HCT116 (cell line): Measurements from ENCODE around the gene AMBRA1. TPM values are rescaled to one million over a fixed set of nuclear protein-coding genes. Genes with fewer than 3 reads are reported as not detected.

ENCODE experiments used
- ATAC-seq: fragments of 200-7000 bp; cut with Tn5 transposase; 2 replicates; pipeline ENCODE4 v1.9.1; 2020; ENCODE audit warnings: mild to moderate bottlenecking, moderate library complexity
- BruUV-seq: library from RNA; stranded (reverse); fragments of 400-500 nt; replicated peaks from 2 replicates; lab custom pipeline; 2021; lab: Mats Ljungman, UMichigan
- CTCF ChIA-PET: fragments of 300-600 bp; sonication (Branson Sonifier 250); formaldehyde crosslinking; loops from one replicate; lab custom pipeline; 2021; ENCODE audit warnings: antibody characterized with exemption; lab: Charles Lee
- POLR2A ChIA-PET: fragments of 300-600, 350-600 bp; sonication (Branson Sonifier 250); formaldehyde crosslinking; loops from one replicate; lab custom pipeline; 2021; ENCODE audit warnings: antibody characterized with exemption; lab: Charles Lee
- RAD21 ChIA-PET, 2 experiments: fragments of 300-600 bp; sonication (Branson Sonifier 250); formaldehyde crosslinking; loops; one replicate each; lab custom pipeline; 2023; ENCODE audit warnings: low total read pairs in 2 of 2; ENCODE audit not compliant: uncharacterized antibody in 2 of 2, unreplicated experiment in 2 of 2, low non-redundant PET in 1 of 2; lab: Charles Lee
- DNase-seq: peaks from one replicate; pipeline ENCODE4 v3.0.0-alpha.2; 2010; ENCODE audit warnings: low read depth, low spot score
- H2AFZ ChIP-seq: fragments of 200-600 bp; shearing (Covaris generic), sonication (generic); 2 replicates; pipeline ENCODE4 v1.6.1; 2017; ENCODE audit warnings: low read depth, mixed run types, mixed read lengths, antibody characterized with exemption, low read length; ENCODE audit not compliant: poor library complexity, severe bottlenecking
- H3K27ac ChIP-seq: 2 replicates; pipeline ENCODE4 v1.5.1; 2012; ENCODE audit warnings: low read depth, low read length
- H3K27me3 ChIP-seq: fragments of 200-600 bp; sonication (generic); 2 replicates; pipeline ENCODE4 v1.6.1; 2016; ENCODE audit warnings: mixed run types, low read length, mixed read lengths; ENCODE audit not compliant: insufficient read depth
- H3K36me3 ChIP-seq, 2 experiments: fragments of 200-500 bp in 1 of 2; fragments of 200-600 bp in 1 of 2; sonication (Bioruptor generic) in 1 of 2; sonication (generic) in 1 of 2; 2 replicates each; pipeline versions ENCODE4 v1.5.1 to v1.6.1; 2014 to 2016; ENCODE audit warnings: low read length in 2 of 2, inconsistent platforms in 1 of 2, mixed read lengths in 1 of 2, mixed run types in 1 of 2; ENCODE audit not compliant: insufficient read depth in 2 of 2, control insufficient read depth in 1 of 2
- H3K4me1 ChIP-seq, 2 experiments: fragments of 200-600 bp in 1 of 2; sonication (generic) in 1 of 2; 2 replicates each; pipeline versions ENCODE4 v1.5.1 to v1.6.1; 2012 to 2017; ENCODE audit warnings: low read length in 2 of 2, inconsistent platforms in 1 of 2, mild to moderate bottlenecking in 1 of 2, mixed read lengths in 1 of 2, mixed run types in 1 of 2, moderate library complexity in 1 of 2; ENCODE audit not compliant: insufficient read depth in 2 of 2, control insufficient read depth in 1 of 2
- H3K4me2 ChIP-seq: fragments of 200-600 bp; sonication (generic); 2 replicates; pipeline ENCODE4 v1.6.1; 2017; ENCODE audit warnings: mixed run types, low read length, mixed read lengths
- H3K4me3 ChIP-seq, 2 experiments: fragments of 200-600 bp in 1 of 2; sonication (generic) in 1 of 2; replicated peaks in 1 of 2; 2 replicates each; pipeline ENCODE4 v1.5.1; 2011 to 2016; ENCODE audit warnings: low read length in 2 of 2, control low read depth in 1 of 2, low read depth in 1 of 2, mild to moderate bottlenecking in 1 of 2, mixed read lengths in 1 of 2, mixed run types in 1 of 2
- H3K79me2 ChIP-seq: fragments of 200-600 bp; sonication (generic); 2 replicates; pipeline ENCODE4 v1.6.1; 2017; ENCODE audit warnings: mild to moderate bottlenecking, mixed run types, low read length, moderate library complexity, mixed read lengths; ENCODE audit not compliant: insufficient read depth
- H3K9ac ChIP-seq: fragments of 200-600 bp; sonication (generic); 2 replicates; pipeline ENCODE4 v1.6.1; 2016; ENCODE audit warnings: low read length, mixed read lengths
- H3K9me2 ChIP-seq: fragments of 200-600 bp; sonication (generic), shearing (Covaris generic); 2 replicates; pipeline ENCODE4 v1.6.1; 2017; ENCODE audit warnings: mixed run types, mild to moderate bottlenecking, moderate library complexity; ENCODE audit not compliant: insufficient read depth
- H3K9me3 ChIP-seq, 2 experiments: fragments of 200-500 bp in 1 of 2; fragments of 200-600 bp in 1 of 2; sonication (Bioruptor generic) in 1 of 2; sonication (generic) in 1 of 2; 2 replicates each; pipeline ENCODE4 v1.6.1; 2014 to 2017; ENCODE audit warnings: low read length in 2 of 2, mixed read lengths in 2 of 2, inconsistent platforms in 1 of 2, low read depth in 1 of 2, mild to moderate bottlenecking in 1 of 2, mixed run types in 1 of 2, moderate library complexity in 1 of 2; ENCODE audit not compliant: control insufficient read depth in 1 of 2, insufficient read depth in 1 of 2
- H4K20me1 ChIP-seq: fragments of 200-600 bp; sonication (generic), shearing (Covaris generic); 2 replicates; pipeline ENCODE4 v1.6.1; 2017; ENCODE audit warnings: mixed run types, mild to moderate bottlenecking, moderate library complexity; ENCODE audit not compliant: insufficient read depth
- CEBPB ChIP-seq: IDR thresholded peaks from 2 replicates; pipeline ENCODE4 v1.6.1; 2012; ENCODE audit warnings: low read depth
- EZH2phosphoT487 ChIP-seq: fragments of 200-600 bp; IDR thresholded peaks from 2 replicates; pipeline ENCODE4 v1.6.1; 2018; ENCODE audit warnings: antibody characterized with exemption, borderline replicate concordance
- JUND ChIP-seq: IDR thresholded peaks from 2 replicates; pipeline ENCODE4 v1.6.1; 2012
- POLR2A ChIP-seq: IDR thresholded peaks from 2 replicates; pipeline ENCODE4 v1.7.0; 2011; ENCODE audit warnings: borderline replicate concordance; ENCODE audit not compliant: insufficient read depth, insufficient read length; ENCODE audit errors: extremely low read depth
- POLR2AphosphoS5 ChIP-seq: IDR thresholded peaks from 2 replicates; pipeline ENCODE4 v1.6.1; 2011; ENCODE audit warnings: mild to moderate bottlenecking, low read depth, low read length, moderate library complexity
- SIN3A ChIP-seq: IDR thresholded peaks from 2 replicates; pipeline ENCODE4 v1.6.1; 2012; ENCODE audit warnings: low read depth
- ZNF274 ChIP-seq: fragments of 200-500 bp; sonication (Bioruptor generic); IDR thresholded peaks from 2 replicates; pipeline ENCODE4 v1.6.1; 2014; ENCODE audit warnings: mild to moderate bottlenecking, low read depth, low read length, inconsistent platforms
- intact Hi-C: fragments of 100-400 bp; cut with micrococcal nuclease; formaldehyde crosslinking; loops from 2 replicates; pipeline ENCODE4 v1.10.0; 2022
- total RNA-seq: library from RNA; stranded (reverse); gene quantifications from one replicate; pipeline ENCODE4 v1.2.1, GENCODE V29; 2021; ENCODE audit not compliant: unreplicated experiment
- TF ChIP-seq, protein P1 (sequence below), 3 experiments: fragments of 200-600 bp in 1 of 3; sonication (generic) in 1 of 3; IDR thresholded peaks in 2 of 3; conservative IDR thresholded peaks in 1 of 3; 2 replicates each; pipeline ENCODE4 v1.5.1; 2012 to 2017; ENCODE audit warnings: low read depth in 2 of 3, low read length in 2 of 3, antibody characterized with exemption in 1 of 3, borderline replicate concordance in 1 of 3, control low read depth in 1 of 3, mild to moderate bottlenecking in 1 of 3, mixed read lengths in 1 of 3, mixed run types in 1 of 3, moderate library complexity in 1 of 3; ENCODE audit not compliant: insufficient read depth in 1 of 3
- TF ChIP-seq, protein P2 (sequence below): IDR thresholded peaks from 2 replicates; pipeline ENCODE4 v1.6.1; 2011; ENCODE audit warnings: mild to moderate bottlenecking, low read length, moderate library complexity; ENCODE audit not compliant: insufficient replicate concordance; ENCODE audit errors: extremely low read depth
- TF ChIP-seq, protein P3 (sequence below): IDR thresholded peaks from 2 replicates; pipeline ENCODE4 v1.6.1; 2012; ENCODE audit warnings: low read depth

AMBRA1 gene
- total RNA-seq, 1 experiment from 2014 or later = 22.7 TPM

DNA sequence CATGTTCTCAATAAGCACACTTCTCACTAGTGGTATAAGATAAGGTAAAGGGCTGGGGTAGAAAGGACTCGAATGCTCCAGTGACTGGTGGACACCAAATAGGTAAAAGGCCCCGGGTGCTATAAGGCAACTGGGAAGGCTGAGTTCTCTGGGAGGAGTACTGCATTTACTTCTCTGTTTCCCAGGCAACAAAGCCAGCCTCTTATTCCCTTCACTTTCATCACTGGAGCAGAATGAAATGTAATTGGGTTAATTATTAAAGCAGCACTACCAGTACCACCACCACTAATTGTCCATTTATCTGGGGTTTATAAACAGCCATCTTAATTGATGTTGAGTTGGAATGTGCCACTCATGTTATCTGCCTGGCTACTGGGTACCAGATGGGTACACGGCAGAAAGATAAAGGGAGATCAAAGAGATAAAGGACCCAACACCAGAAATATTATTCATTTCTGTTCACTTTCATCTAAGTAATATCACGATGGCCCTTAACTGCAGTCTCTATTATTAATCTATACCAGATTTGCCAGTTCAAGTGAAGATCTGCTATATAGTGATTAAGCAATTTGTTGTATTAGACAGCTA is 107.9 kb downstream of the AMBRA1 start:
- Histone ChIP-seq H3K79me2 (no peaks in the 10 kb centered on the region), H3K9ac (no peak overlapping the region), H3K27ac (no peak overlapping the region), H3K27me3 (no peaks in the 10 kb centered on the region), H3K9me2 (no peaks in the 10 kb centered on the region), H3K36me3 (no peaks in the 10 kb centered on the region), H3K4me1 (no peaks in the 10 kb centered on the region), H3K4me2 (no peak overlapping the region), H4K20me1 (no peaks in the 10 kb centered on the region), H3K9me3 (no peaks in the 10 kb centered on the region), H3K4me3 (no peak overlapping the region), H2AFZ (no peak overlapping the region)
- ATAC-seq (no peak), DNase-seq (no peak)
- ChIA-PET RAD21 (no interaction called here), POLR2A (no interaction called here), CTCF (no interaction called here)
- intact Hi-C loops = no loop called here
- TF ChIP-seq POLR2AphosphoS5 = no peak
- BruUV-seq = no TSS peak

DNA sequence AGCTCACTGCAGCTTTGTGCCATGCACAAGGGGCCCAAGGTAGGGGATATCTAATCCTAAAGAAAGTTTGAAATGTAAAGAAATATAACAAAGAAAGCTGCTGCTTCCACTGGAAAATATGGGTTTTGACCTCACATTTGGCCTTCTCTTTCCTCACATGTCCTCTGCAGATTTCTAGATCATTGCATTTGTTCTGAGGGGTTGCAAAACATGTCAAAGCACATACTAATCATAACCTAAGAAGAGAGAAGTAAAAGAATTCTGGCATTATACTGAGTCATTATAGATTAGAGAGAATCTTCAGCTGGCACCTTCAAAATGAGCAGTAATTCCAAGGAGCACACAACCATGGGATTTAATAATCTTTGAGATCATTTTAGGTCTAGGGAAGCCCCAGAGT is 109.7 kb downstream of the AMBRA1 start:
- ATAC-seq (no peak), DNase-seq (no peak)
- intact Hi-C loops = no loop called here
- Histone ChIP-seq H3K79me2 (no peaks in the 10 kb centered on the region), H3K9ac (no peak overlapping the region), H3K27me3 (no peaks in the 10 kb centered on the region), H3K9me3 (no peaks in the 10 kb centered on the region), H2AFZ (no peak overlapping the region), H3K4me1 (no peaks in the 10 kb centered on the region), H3K4me3 (no peak overlapping the region), H3K4me2 (no peak overlapping the region), H3K36me3 (no peaks in the 10 kb centered on the region), H3K27ac (no peak overlapping the region), H3K9me2 (no peaks in the 10 kb centered on the region), H4K20me1 (no peaks in the 10 kb centered on the region)
- ChIA-PET POLR2A (no interaction called here), CTCF (no interaction called here), RAD21 (no interaction called here)
- no TSS peak for BruUV-seq
- no peak for TF ChIP-seq EZH2phosphoT487
- TF ChIP-seq, protein P1, sequence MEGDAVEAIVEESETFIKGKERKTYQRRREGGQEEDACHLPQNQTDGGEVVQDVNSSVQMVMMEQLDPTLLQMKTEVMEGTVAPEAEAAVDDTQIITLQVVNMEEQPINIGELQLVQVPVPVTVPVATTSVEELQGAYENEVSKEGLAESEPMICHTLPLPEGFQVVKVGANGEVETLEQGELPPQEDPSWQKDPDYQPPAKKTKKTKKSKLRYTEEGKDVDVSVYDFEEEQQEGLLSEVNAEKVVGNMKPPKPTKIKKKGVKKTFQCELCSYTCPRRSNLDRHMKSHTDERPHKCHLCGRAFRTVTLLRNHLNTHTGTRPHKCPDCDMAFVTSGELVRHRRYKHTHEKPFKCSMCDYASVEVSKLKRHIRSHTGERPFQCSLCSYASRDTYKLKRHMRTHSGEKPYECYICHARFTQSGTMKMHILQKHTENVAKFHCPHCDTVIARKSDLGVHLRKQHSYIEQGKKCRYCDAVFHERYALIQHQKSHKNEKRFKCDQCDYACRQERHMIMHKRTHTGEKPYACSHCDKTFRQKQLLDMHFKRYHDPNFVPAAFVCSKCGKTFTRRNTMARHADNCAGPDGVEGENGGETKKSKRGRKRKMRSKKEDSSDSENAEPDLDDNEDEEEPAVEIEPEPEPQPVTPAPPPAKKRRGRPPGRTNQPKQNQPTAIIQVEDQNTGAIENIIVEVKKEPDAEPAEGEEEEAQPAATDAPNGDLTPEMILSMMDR (IDR thresholded peaks at IDR 0.05 in 2 of 3, conservative IDR thresholded peaks at IDR 0.05 in 1 of 3; ENCODE audit: borderline replicate concordance in 1 of 3, insufficient read depth in 1 of 3, low read depth in 2 of 3, low read length in 2 of 3) = no peak
- TF ChIP-seq, protein P2, sequence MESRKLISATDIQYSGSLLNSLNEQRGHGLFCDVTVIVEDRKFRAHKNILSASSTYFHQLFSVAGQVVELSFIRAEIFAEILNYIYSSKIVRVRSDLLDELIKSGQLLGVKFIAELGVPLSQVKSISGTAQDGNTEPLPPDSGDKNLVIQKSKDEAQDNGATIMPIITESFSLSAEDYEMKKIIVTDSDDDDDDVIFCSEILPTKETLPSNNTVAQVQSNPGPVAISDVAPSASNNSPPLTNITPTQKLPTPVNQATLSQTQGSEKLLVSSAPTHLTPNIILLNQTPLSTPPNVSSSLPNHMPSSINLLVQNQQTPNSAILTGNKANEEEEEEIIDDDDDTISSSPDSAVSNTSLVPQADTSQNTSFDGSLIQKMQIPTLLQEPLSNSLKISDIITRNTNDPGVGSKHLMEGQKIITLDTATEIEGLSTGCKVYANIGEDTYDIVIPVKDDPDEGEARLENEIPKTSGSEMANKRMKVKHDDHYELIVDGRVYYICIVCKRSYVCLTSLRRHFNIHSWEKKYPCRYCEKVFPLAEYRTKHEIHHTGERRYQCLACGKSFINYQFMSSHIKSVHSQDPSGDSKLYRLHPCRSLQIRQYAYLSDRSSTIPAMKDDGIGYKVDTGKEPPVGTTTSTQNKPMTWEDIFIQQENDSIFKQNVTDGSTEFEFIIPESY = no peak
- no peak for TF ChIP-seq JUND
- TF ChIP-seq, protein P3, sequence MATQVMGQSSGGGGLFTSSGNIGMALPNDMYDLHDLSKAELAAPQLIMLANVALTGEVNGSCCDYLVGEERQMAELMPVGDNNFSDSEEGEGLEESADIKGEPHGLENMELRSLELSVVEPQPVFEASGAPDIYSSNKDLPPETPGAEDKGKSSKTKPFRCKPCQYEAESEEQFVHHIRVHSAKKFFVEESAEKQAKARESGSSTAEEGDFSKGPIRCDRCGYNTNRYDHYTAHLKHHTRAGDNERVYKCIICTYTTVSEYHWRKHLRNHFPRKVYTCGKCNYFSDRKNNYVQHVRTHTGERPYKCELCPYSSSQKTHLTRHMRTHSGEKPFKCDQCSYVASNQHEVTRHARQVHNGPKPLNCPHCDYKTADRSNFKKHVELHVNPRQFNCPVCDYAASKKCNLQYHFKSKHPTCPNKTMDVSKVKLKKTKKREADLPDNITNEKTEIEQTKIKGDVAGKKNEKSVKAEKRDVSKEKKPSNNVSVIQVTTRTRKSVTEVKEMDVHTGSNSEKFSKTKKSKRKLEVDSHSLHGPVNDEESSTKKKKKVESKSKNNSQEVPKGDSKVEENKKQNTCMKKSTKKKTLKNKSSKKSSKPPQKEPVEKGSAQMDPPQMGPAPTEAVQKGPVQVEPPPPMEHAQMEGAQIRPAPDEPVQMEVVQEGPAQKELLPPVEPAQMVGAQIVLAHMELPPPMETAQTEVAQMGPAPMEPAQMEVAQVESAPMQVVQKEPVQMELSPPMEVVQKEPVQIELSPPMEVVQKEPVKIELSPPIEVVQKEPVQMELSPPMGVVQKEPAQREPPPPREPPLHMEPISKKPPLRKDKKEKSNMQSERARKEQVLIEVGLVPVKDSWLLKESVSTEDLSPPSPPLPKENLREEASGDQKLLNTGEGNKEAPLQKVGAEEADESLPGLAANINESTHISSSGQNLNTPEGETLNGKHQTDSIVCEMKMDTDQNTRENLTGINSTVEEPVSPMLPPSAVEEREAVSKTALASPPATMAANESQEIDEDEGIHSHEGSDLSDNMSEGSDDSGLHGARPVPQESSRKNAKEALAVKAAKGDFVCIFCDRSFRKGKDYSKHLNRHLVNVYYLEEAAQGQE = no peak
- TF ChIP-seq POLR2AphosphoS5 = no peak
- no peak for TF ChIP-seq ZNF274
- TF ChIP-seq SIN3A = no peak
- no peak for TF ChIP-seq POLR2A
- no peak for TF ChIP-seq CEBPB
